Keratinocyte (primary cell): ENCODE data around the gene CLSTN1.

Source experiments
- EZH2 ChIP-seq: IDR thresholded peaks from one replicate; pipeline ENCODE4 v1.6.1; 2012; ENCODE audit warnings: inconsistent platforms, mild to moderate bottlenecking, low read length, moderate library complexity
- TF ChIP-seq, protein P1 (sequence below), 3 experiments: IDR thresholded peaks in 1 of 3; conservative IDR thresholded peaks in 1 of 3; optimal IDR thresholded peaks in 1 of 3; 2 replicates in 2 of 3; 3 replicates in 1 of 3; pipeline versions ENCODE3 to v1.5.1; 2011; ENCODE audit warnings: low read length in 3 of 3, mild to moderate bottlenecking in 3 of 3, moderate library complexity in 2 of 3, control low read depth in 1 of 3, inconsistent platforms in 1 of 3; ENCODE audit not compliant: insufficient read depth in 2 of 3; ENCODE audit errors: extremely low read depth in 1 of 3

DNA sequence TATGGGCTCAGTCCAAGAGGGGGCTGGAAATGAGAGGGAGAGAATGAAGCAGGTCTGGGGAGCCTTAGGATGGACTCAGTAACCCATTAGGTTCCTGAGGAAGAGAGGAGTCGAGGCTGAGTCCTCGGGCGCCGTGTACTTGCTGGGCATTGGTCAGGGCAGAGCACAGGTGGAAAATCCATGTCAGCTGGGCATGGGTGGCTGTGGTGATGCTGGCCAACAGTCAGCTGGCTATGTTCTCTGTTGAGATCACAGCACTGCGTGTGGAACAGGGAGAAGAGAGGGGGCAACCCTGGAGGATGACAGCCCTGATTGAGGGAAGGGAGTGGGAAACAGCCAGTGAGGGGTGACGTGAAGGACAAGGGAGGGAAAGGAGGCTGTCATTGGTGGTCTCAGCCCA, 43.1 kb upstream of the CLSTN1 start:
- TF ChIP-seq, protein P1, sequence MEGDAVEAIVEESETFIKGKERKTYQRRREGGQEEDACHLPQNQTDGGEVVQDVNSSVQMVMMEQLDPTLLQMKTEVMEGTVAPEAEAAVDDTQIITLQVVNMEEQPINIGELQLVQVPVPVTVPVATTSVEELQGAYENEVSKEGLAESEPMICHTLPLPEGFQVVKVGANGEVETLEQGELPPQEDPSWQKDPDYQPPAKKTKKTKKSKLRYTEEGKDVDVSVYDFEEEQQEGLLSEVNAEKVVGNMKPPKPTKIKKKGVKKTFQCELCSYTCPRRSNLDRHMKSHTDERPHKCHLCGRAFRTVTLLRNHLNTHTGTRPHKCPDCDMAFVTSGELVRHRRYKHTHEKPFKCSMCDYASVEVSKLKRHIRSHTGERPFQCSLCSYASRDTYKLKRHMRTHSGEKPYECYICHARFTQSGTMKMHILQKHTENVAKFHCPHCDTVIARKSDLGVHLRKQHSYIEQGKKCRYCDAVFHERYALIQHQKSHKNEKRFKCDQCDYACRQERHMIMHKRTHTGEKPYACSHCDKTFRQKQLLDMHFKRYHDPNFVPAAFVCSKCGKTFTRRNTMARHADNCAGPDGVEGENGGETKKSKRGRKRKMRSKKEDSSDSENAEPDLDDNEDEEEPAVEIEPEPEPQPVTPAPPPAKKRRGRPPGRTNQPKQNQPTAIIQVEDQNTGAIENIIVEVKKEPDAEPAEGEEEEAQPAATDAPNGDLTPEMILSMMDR (optimal IDR thresholded peaks at IDR 0.05 in 1 of 3, IDR thresholded peaks at IDR 0.05 in 1 of 3, conservative IDR thresholded peaks at IDR 0.05 in 1 of 3; ENCODE audit: extremely low read depth in 1 of 3, insufficient read depth in 2 of 3, low read length in 3 of 3) = no peak
- no peak for TF ChIP-seq EZH2
